ENCODE results near the gene EIF4A3. TPM values are rescaled to one million over a fixed set of nuclear protein-coding genes. Genes with fewer than 3 reads are reported as not detected.

EIF4A3 gene
- total RNA-seq, 1 donor from 2014 or later: 76.6 TPM

- H3K4me3 Mint-ChIP-seq (ENCODE audit: unreplicated experiment): no peak overlapping the region
- DNase-seq (ENCODE audit: low spot score): no peak
- H3K4me1 Mint-ChIP-seq (ENCODE audit: unreplicated experiment): no peaks in the 10 kb centered on the region
- no peak overlapping the region for H3K27ac Mint-ChIP-seq (ENCODE audit: unreplicated experiment)
- TF ChIP-seq, protein P1, sequence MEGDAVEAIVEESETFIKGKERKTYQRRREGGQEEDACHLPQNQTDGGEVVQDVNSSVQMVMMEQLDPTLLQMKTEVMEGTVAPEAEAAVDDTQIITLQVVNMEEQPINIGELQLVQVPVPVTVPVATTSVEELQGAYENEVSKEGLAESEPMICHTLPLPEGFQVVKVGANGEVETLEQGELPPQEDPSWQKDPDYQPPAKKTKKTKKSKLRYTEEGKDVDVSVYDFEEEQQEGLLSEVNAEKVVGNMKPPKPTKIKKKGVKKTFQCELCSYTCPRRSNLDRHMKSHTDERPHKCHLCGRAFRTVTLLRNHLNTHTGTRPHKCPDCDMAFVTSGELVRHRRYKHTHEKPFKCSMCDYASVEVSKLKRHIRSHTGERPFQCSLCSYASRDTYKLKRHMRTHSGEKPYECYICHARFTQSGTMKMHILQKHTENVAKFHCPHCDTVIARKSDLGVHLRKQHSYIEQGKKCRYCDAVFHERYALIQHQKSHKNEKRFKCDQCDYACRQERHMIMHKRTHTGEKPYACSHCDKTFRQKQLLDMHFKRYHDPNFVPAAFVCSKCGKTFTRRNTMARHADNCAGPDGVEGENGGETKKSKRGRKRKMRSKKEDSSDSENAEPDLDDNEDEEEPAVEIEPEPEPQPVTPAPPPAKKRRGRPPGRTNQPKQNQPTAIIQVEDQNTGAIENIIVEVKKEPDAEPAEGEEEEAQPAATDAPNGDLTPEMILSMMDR (IDR thresholded peaks at IDR 0.05; ENCODE audit: unreplicated experiment): no peak
- H3K9me3 Mint-ChIP-seq (ENCODE audit: unreplicated experiment): no peaks in the 10 kb centered on the region
- peaks cover 8% of the 10 kb centered on the region for H3K36me3 Mint-ChIP-seq (ENCODE audit: low read depth, unreplicated experiment)
- H3K27me3 Mint-ChIP-seq (ENCODE audit: unreplicated experiment): peaks cover 2% of the 10 kb centered on the region
Observed at GRCh38 chr17:80089762-80090161, 57.2 kb downstream of the EIF4A3 start.

- no peak overlapping the region for H3K4me3 Mint-ChIP-seq (ENCODE audit: unreplicated experiment)
- TF ChIP-seq, protein P1 (IDR thresholded peaks at IDR 0.05; ENCODE audit: unreplicated experiment): no peak
- peaks cover 3% of the 10 kb centered on the region for H3K27me3 Mint-ChIP-seq (ENCODE audit: unreplicated experiment)
- no peak overlapping the region for H3K27ac Mint-ChIP-seq (ENCODE audit: unreplicated experiment)
- H3K36me3 Mint-ChIP-seq (ENCODE audit: low read depth, unreplicated experiment): peaks cover 8% of the 10 kb centered on the region
- no peaks in the 10 kb centered on the region for H3K9me3 Mint-ChIP-seq (ENCODE audit: unreplicated experiment)
- no peak for DNase-seq (ENCODE audit: low spot score)
- no peaks in the 10 kb centered on the region for H3K4me1 Mint-ChIP-seq (ENCODE audit: unreplicated experiment)
Observed at GRCh38 chr17:80087346-80088265, 59.3 kb downstream of the EIF4A3 start.

DNA sequence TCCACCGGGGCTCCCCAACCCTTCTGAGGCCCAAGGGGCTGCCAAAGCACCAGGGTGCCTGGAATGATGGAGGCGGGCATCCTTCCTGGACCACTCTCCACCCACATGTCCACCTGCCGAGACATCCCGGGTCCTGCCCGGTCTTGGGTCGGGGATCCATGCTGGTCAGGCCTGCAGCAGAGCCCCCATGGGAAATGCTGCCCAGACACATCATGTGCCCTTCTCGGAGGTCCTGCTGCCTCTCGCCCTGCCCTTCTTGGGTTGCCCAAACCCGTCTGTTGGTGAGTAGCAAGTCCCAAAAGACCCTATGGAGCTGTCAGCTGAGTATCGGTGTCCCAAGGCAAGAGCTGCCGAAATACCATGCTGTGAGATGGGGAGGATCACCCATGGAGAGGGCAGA is 60.3 kb downstream of the EIF4A3 start:
- TF ChIP-seq, protein P1 (IDR thresholded peaks at IDR 0.05; ENCODE audit: unreplicated experiment): no peak
- no peak for DNase-seq (ENCODE audit: low spot score)
- Mint-ChIP-seq H3K27ac (ENCODE audit: unreplicated experiment) (no peak overlapping the region), H3K27me3 (ENCODE audit: unreplicated experiment) (peaks cover 3% of the 10 kb centered on the region), H3K4me1 (ENCODE audit: unreplicated experiment) (no peaks in the 10 kb centered on the region), H3K4me3 (ENCODE audit: unreplicated experiment) (no peak overlapping the region), H3K36me3 (ENCODE audit: low read depth, unreplicated experiment) (peaks cover 8% of the 10 kb centered on the region), H3K9me3 (ENCODE audit: unreplicated experiment) (no peaks in the 10 kb centered on the region)

DNA sequence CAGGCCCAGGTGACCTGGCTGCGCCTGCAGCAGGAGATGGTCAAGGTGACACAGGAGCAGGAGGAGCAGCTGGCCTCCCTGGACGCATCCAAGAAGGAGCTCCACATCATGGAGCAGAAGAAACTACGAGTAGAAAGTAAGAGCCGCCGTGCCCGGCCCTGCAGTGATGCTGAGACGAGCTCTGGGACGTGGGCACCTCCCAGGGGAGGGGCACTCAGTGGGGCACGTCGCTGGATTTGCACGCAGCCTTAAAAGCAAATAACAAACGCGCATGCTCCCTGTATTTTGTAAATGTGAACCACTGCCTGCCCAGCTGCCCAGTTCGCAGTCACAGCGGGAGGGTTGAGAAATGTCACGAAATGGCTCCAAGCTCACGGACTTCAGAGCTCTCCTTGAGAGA is 60.8 kb downstream of the EIF4A3 start:
- Mint-ChIP-seq H3K36me3 (ENCODE audit: low read depth, unreplicated experiment) (peaks cover 6% of the 10 kb centered on the region), H3K27ac (ENCODE audit: unreplicated experiment) (no peak overlapping the region), H3K4me1 (ENCODE audit: unreplicated experiment) (no peaks in the 10 kb centered on the region), H3K9me3 (ENCODE audit: unreplicated experiment) (no peaks in the 10 kb centered on the region), H3K4me3 (ENCODE audit: unreplicated experiment) (no peak overlapping the region), H3K27me3 (ENCODE audit: unreplicated experiment) (peaks cover 3% of the 10 kb centered on the region)
- TF ChIP-seq, protein P1 (IDR thresholded peaks at IDR 0.05; ENCODE audit: unreplicated experiment): no peak
- DNase-seq (ENCODE audit: low spot score): no peak

DNA sequence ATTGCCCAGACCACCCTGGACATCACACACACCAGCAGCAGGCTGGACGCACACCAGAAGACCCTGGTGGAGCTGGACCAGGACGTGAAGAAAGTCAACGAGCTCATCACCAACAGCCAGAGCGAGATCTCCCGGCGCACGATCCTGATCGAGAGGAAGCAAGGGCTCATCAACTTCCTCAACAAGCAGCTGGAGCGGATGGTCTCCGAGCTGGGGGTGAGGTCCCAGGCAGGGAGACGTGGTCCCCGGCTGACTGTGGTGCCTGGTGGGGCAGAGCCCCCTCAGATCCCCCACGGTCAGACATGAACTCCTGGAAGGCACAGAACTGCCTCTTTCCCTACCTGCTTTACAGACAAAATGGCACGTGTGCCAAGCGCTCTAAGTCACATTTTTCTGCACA is 62.2 kb downstream of the EIF4A3 start:
- Mint-ChIP-seq H3K4me3 (ENCODE audit: unreplicated experiment) (no peak overlapping the region), H3K4me1 (ENCODE audit: unreplicated experiment) (peaks cover 9% of the 10 kb centered on the region), H3K9me3 (ENCODE audit: unreplicated experiment) (no peaks in the 10 kb centered on the region), H3K27ac (ENCODE audit: unreplicated experiment) (no peak overlapping the region), H3K36me3 (ENCODE audit: low read depth, unreplicated experiment) (no peaks in the 10 kb centered on the region), H3K27me3 (ENCODE audit: unreplicated experiment) (peaks cover 3% of the 10 kb centered on the region)
- no peak for DNase-seq (ENCODE audit: low spot score)
- TF ChIP-seq, protein P1 (IDR thresholded peaks at IDR 0.05; ENCODE audit: unreplicated experiment): no peak
